Prostate gland (tissue), 2 donors: ENCODE data around the gene MFAP4. TPM values are rescaled to one million over a fixed set of nuclear protein-coding genes. Genes with fewer than 3 reads are reported as not detected.

ENCODE experiments used
- DNase-seq: peaks from one replicate; pipeline ENCODE4 v3.0.0-alpha.2; 2019; ENCODE audit warnings: low spot score
- H3K27ac ChIP-seq, 2 donors: fragments of 200-600 bp; sonication (generic); 2 replicates each; pipeline ENCODE4 v1.5.1; 2017 to 2019
- H3K27me3 ChIP-seq: fragments of 200-600 bp; sonication (generic); replicated peaks from 2 replicates; pipeline ENCODE4 v1.5.1; 2019; ENCODE audit not compliant: insufficient read depth
- H3K36me3 ChIP-seq, 2 donors: fragments of 200-600 bp; sonication (generic); 1 replicate in 1 of 2; 2 replicates in 1 of 2; pipeline versions ENCODE4 v1.5.1 to v1.8.1; 2017 to 2019
- H3K4me1 ChIP-seq: fragments of 200-600 bp; sonication (generic); replicated peaks from 2 replicates; pipeline ENCODE4 v1.5.1; 2019
- H3K4me3 ChIP-seq, 2 donors: fragments of 200-600 bp; sonication (generic); 2 replicates each; pipeline ENCODE4 v1.5.1; 2017 to 2019
- H3K9me3 ChIP-seq: fragments of 200-600 bp; sonication (generic); 2 replicates; pipeline ENCODE4 v1.5.1; 2017
- POLR2A ChIP-seq: fragments of 450-650 bp; IDR thresholded peaks from one replicate; pipeline ENCODE4 v1.6.1; 2016; ENCODE audit warnings: antibody characterized with exemption, mild to moderate bottlenecking
- POLR2AphosphoS5 ChIP-seq: sonication (generic); formaldehyde crosslinking; IDR thresholded peaks from one replicate; pipeline ENCODE4 v1.6.1; 2017; ENCODE audit warnings: antibody characterized with exemption
- WGBS: methylation state at CpG from one replicate; pipeline ENCODE4 v1.1.5; 2018; 5-methylcytosine and 5-hydroxymethylcytosine counted together
- intact Hi-C: fragments of 100-400 bp; cut with DNase I; formaldehyde crosslinking; loops from one replicate; pipeline ENCODE4 v1.14.2; 2022
- total RNA-seq, 2 donors: library from RNA; depleted of rRNA; stranded (reverse); fragments of >200 nt; gene quantifications; one replicate each; pipeline ENCODE4 v1.1.0, GENCODE V29; 2016
- TF ChIP-seq, protein P1 (sequence below), 4 experiments: fragments of 200-600 bp in 2 of 4; fragments of 450-650 bp in 2 of 4; sonication (generic) in 2 of 4; IDR thresholded peaks; 1 replicate in 3 of 4; 2 replicates in 1 of 4; pipeline ENCODE4 v1.5.1; 2016 to 2019; ENCODE audit warnings: antibody characterized with exemption in 4 of 4, mild to moderate bottlenecking in 2 of 4, moderate library complexity in 2 of 4

Gene MFAP4
- total RNA-seq, 2 donors from 2014 or later = 56.1 to 146 TPM

DNA sequence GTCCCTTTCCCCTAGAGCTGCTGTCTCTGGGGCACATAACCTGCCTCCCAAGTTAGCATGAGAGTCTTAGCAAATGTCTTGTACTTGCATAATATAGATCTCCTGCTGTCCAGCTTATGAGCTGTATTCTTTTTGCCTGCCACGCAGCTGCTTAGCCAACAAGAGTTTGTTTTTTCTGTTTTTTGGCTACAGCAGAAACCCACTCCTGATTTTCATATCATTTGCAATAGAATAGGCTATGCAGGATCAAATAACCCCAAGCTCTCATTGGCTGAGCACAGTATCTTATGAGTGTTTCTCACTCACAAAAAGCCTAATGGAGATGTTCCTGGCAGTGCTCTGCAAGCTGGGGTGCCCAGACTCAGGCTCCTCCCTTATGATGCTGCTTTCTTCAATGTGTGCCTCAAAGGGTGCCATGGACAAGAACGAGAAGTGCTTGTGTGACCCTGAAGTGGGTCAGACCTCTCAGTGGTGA, 47.6 kb downstream of the MFAP4 start:
- Histone ChIP-seq H3K4me3 (no peak overlapping the region), H3K9me3 (no peaks in the 10 kb centered on the region), H3K27me3 (no peaks in the 10 kb centered on the region), H3K27ac (no peak overlapping the region), H3K36me3 (no peaks in the 10 kb centered on the region), H3K4me1 (no peaks in the 10 kb centered on the region)
- DNase-seq = no peak
- intact Hi-C loops = no loop called here
- WGBS = 58% methylated on average over 2 of the region's 2 CpGs
- TF ChIP-seq, protein P1, sequence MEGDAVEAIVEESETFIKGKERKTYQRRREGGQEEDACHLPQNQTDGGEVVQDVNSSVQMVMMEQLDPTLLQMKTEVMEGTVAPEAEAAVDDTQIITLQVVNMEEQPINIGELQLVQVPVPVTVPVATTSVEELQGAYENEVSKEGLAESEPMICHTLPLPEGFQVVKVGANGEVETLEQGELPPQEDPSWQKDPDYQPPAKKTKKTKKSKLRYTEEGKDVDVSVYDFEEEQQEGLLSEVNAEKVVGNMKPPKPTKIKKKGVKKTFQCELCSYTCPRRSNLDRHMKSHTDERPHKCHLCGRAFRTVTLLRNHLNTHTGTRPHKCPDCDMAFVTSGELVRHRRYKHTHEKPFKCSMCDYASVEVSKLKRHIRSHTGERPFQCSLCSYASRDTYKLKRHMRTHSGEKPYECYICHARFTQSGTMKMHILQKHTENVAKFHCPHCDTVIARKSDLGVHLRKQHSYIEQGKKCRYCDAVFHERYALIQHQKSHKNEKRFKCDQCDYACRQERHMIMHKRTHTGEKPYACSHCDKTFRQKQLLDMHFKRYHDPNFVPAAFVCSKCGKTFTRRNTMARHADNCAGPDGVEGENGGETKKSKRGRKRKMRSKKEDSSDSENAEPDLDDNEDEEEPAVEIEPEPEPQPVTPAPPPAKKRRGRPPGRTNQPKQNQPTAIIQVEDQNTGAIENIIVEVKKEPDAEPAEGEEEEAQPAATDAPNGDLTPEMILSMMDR (IDR thresholded peaks at IDR 0.05) = no peak
- TF ChIP-seq POLR2A (no peak), POLR2AphosphoS5 (no peak)

DNA sequence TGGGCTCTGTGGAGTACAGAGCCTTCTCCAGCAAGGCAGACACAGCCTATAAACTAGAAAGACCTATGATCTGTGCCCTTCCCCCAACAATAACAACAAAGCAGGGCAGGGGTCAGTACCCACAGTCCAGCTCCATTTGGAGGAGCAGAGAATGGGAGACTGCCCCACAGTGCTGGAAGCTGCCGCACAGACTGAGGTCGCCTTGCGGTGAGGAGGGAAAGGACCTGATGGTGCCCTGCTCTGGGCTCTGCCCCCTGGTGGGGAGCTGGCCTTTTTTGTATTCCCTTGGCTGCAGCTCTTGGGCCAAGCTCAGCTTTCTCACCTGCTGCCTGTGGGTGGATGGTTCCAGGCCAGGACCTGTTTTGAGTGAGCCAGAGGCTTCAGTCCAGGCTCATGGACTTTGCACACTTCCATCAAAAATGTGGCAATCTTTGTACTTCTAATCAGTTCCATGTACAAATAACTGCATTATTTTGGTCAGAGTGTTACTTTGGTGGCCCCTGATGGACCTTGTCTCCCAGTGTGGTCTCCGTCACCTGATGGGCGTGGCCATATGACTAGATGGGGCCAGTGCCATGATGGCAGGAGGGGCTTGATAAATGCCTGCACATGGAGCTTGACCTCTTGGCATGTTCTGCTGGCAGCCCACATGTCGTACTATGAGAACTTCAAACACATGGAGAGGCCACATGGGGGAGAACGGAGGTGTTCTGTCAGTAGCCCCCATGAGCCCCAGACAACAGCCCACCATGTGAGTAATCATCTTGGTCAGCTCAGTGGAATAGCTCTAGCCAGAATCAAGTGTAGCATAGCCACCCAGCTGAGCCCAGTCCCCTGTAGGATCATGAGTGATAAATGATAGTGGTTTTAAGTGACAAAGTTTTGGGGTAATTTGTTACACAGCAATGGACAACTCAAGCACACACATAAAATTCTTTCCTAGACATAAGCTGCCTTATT, 48.7 kb downstream of the MFAP4 start:
- intact Hi-C loops = no loop called here
- peak; percentile 75 for DNase-seq
- H3K27ac ChIP-seq = no peak overlapping the region

DNA sequence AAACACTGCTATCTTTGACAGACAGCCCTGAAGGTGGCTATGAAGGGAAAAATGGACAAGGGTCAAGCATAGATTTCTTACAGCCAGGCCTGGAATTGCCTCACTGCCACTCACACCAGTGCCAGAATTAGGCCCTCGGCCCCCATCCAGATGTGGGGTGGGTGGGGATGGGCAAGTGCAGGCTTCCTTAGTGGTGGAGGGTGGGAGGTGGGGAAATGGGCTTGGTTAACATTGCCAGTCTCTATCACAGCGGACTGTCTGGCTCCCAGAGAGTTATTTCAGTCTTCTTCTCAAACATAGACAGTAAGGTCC, 49.3 kb downstream of the MFAP4 start:
- Histone ChIP-seq H3K27ac (no peak overlapping the region), H3K9me3 (no peaks in the 10 kb centered on the region), H3K27me3 (no peaks in the 10 kb centered on the region), H3K36me3 (no peaks in the 10 kb centered on the region), H3K4me3 (no peak overlapping the region), H3K4me1 (no peaks in the 10 kb centered on the region)
- intact Hi-C loops = no loop called here
- DNase-seq = no peak
- 39% methylated on average over 2 of the region's 2 CpGs for WGBS
- TF ChIP-seq POLR2A = no peak

More for the DNA sequence above, 48.7 kb downstream of the MFAP4 start:
- Histone ChIP-seq H3K27me3 (no peaks in the 10 kb centered on the region), H3K36me3 (no peaks in the 10 kb centered on the region), H3K4me1 (no peaks in the 10 kb centered on the region), H3K9me3 (no peaks in the 10 kb centered on the region), H3K4me3 (no peak overlapping the region)
- WGBS = 70% methylated on average over 7 of the region's 7 CpGs
- TF ChIP-seq POLR2A (no peak), POLR2AphosphoS5 (peak; percentile 26)
- TF ChIP-seq, protein P1 (IDR thresholded peaks at IDR 0.05) = peak; percentile 62 to 86 (median 79)

DNA sequence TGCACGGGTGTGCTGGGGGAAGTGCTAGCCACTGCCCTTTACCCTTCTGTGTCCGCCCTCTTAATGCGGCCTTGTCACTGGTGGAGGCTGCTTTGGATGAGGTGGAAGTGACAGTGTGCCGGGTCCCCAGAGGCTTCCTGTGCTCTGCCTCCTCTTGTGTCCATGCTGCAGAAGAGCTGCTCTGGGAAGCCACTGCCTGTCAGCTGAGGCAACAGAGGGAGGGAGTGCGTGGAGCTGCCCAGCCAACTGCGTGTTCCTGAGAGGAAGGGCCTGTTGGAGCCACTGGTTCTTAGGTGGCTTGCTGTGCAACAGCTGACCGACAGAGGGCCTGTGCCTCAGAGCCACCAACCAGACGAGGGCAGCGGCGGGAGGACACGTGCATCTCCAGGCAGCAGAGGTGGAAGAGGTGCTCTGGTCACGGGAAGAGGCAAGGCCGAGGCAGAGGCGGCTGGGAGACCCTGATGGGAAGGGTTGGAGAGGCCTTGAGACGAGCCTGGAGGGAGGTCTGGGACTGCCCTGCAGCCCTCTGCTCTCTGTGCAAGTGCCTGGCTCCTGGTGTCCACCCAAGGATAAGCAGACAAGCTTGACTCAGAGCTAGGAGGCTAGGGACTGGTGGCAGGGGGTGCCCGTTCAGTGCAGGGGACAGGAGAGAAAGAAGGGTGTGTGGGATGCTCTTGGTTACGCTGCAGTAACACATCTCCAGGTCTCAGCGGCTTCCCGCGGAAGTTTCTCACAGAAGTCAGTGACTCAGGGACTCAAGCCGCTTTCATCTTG, 49.9 kb downstream of the MFAP4 start:
- TF ChIP-seq POLR2AphosphoS5 (no peak), POLR2A (no peak)
- TF ChIP-seq, protein P1 (IDR thresholded peaks at IDR 0.05) = no peak
- Histone ChIP-seq H3K4me1 (no peaks in the 10 kb centered on the region), H3K36me3 (no peaks in the 10 kb centered on the region), H3K9me3 (no peaks in the 10 kb centered on the region), H3K4me3 (no peak overlapping the region), H3K27me3 (no peaks in the 10 kb centered on the region), H3K27ac (no peak overlapping the region)
- 73% methylated on average over 21 of the region's 21 CpGs for WGBS
- DNase-seq = no peak
- intact Hi-C loops = no loop called here

DNA sequence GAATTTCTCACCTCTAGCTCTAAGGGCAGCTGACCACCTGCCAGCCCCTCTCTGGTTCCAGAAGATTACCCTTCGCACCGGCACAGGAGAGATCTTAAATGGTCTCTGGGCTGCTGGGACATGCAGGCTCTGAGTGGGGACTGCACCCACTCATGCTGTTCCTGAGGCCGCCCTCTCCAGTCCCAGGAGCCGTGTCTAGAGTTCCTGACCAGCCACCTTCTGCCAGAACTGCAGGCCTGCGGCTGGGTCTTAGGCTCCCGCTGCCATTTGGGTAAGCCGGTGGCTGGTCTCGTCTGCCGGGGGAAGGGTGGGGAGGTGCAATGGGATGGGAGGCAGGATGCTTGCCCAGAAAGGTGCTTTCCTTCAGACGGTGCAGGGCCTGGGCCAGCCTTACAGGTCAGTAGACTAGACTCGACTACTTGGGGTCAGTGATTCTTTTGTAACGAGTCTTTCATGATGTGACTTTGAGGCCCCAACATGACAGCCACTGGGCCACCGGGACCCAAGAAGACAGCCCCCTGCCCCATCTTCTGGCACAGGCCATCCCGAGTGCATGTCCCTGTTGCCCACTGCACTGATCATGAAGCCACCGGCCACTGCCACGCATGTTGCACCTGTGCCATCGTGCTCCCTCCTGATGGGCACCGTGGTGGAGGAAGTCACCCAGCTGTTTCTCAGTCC, 50.9 kb downstream of the MFAP4 start:
- Histone ChIP-seq H3K36me3 (no peaks in the 10 kb centered on the region), H3K4me3 (no peak overlapping the region), H3K9me3 (no peaks in the 10 kb centered on the region), H3K27me3 (no peaks in the 10 kb centered on the region), H3K4me1 (no peaks in the 10 kb centered on the region), H3K27ac (no peak overlapping the region)
- no peak for TF ChIP-seq POLR2AphosphoS5
- TF ChIP-seq POLR2A = no peak
- TF ChIP-seq, protein P1 (IDR thresholded peaks at IDR 0.05) = no peak
- intact Hi-C loops = no loop called here
- 83% methylated on average over 18 of the region's 18 CpGs for WGBS
- DNase-seq = no peak
